Left lobe of liver (tissue), 1 donor: ENCODE data around the gene ATG101. TPM values are rescaled to one million over a fixed set of nuclear protein-coding genes. Genes with fewer than 3 reads are reported as not detected.

Experiments used
- total RNA-seq: library from RNA; stranded (reverse); gene quantifications from one replicate; pipeline ENCODE4 v1.2.1, GENCODE V29; 2021
- donor health status: DM: no; HTN: yes; CAD: no.

Gene ATG101
- total RNA-seq, 1 donor from 2014 or later, result 18.0 TPM

Other genes starting within 250 kb of the ATG101 start
- gene FIGNL2, start 221.3 kb upstream of the ATG101 start, total RNA-seq, result 0.68 TPM
- gene ANKRD33, start 181.9 kb upstream of the ATG101 start, total RNA-seq, result not detected
- 7.1 TPM for gene ACVRL1, start 162.5 kb upstream of the ATG101 start, total RNA-seq
- 28.0 TPM for gene ACVR1B, start 118.3 kb upstream of the ATG101 start, total RNA-seq
- 5.5 TPM for gene TAMALIN, start 63.0 kb upstream of the ATG101 start, total RNA-seq
- gene NR4A1, start 18.5 kb upstream of the ATG101 start, total RNA-seq, result 5.4 TPM
- gene SMIM41, start 9.7 kb downstream of the ATG101 start, total RNA-seq, result not detected
- 0.28 TPM for gene KRT80, start 122.0 kb downstream of the ATG101 start, total RNA-seq
- 18.8 TPM for gene KRT7, start 163.3 kb downstream of the ATG101 start, total RNA-seq
- not detected for gene KRT86, start 204.7 kb downstream of the ATG101 start, total RNA-seq
- gene KRT81, start 221.6 kb downstream of the ATG101 start, total RNA-seq, result 0.65 TPM